CD4-positive, CD25-positive, alpha-beta regulatory T cell (primary cell): ENCODE data around the gene SLC7A4. TPM values are rescaled to one million over a fixed set of nuclear protein-coding genes. Genes with fewer than 3 reads are reported as not detected.
"Not testable (repeated sequence)": the region's sequence is repeated elsewhere in the genome, so short reads cannot be mapped to it uniquely, and the experiment has no call there.

Source experiments
- ATAC-seq, 2 donors: fragments of 150-1000 bp; cut with Tn5 transposase; one replicate each; pipeline ENCODE4 v1.10.0; 2021; ENCODE audit warnings: low read depth in 2 of 2, moderate number of reproducible peaks in 2 of 2, moderate library complexity in 1 of 2
- DNase-seq, 3 donors: peaks; one replicate each; pipeline versions ENCODE4 v3.0.0 to v3.0.0-alpha.2; 2012 to 2022; ENCODE audit warnings: mixed read lengths in 1 of 3
- H3K27ac ChIP-seq: one replicate; pipeline ENCODE4 v1.7.0; 2013; ENCODE audit warnings: mild to moderate bottlenecking, low read length; ENCODE audit not compliant: insufficient read depth, poor library complexity, severe bottlenecking
- H3K27me3 ChIP-seq: one replicate; pipeline ENCODE4 v1.7.0; 2013; ENCODE audit warnings: low read length; ENCODE audit not compliant: control insufficient read depth, insufficient read depth
- H3K36me3 ChIP-seq: one replicate; pipeline ENCODE4 v1.7.0; 2013; ENCODE audit warnings: mild to moderate bottlenecking, low read length, moderate library complexity; ENCODE audit not compliant: control insufficient read depth, insufficient read depth
- H3K4me1 ChIP-seq: 2 replicates; pipeline ENCODE4 v1.7.0; 2013; ENCODE audit warnings: mild to moderate bottlenecking, low read length; ENCODE audit not compliant: insufficient read depth, control insufficient read depth, poor library complexity, severe bottlenecking
- H3K4me3 ChIP-seq: one replicate; pipeline ENCODE4 v1.7.0; 2013; ENCODE audit warnings: low read depth, mild to moderate bottlenecking, low read length, moderate library complexity
- H3K9me3 ChIP-seq, 2 experiments: 1 replicate in 1 of 2; 2 replicates in 1 of 2; pipeline ENCODE4 v1.7.0; 2013; ENCODE audit warnings: low read length in 2 of 2, mild to moderate bottlenecking in 1 of 2, moderate library complexity in 1 of 2; ENCODE audit not compliant: control insufficient read depth in 2 of 2
- H3K27ac Mint-ChIP-seq, 3 donors: one replicate each; pipeline ENCODE4 v1.8.0; 2020 to 2022; ENCODE audit warnings: mild to moderate bottlenecking in 3 of 3, mixed read lengths in 3 of 3, moderate library complexity in 2 of 3
- H3K27me3 Mint-ChIP-seq: one replicate; pipeline ENCODE4 v1.8.0; 2022; ENCODE audit warnings: mild to moderate bottlenecking, mixed read lengths
- H3K36me3 Mint-ChIP-seq: one replicate; pipeline ENCODE4 v1.8.0; 2020; ENCODE audit warnings: mixed read lengths
- H3K4me1 Mint-ChIP-seq, 4 donors: one replicate each; pipeline ENCODE4 v1.8.0; 2020 to 2022; ENCODE audit warnings: mixed read lengths in 4 of 4, mild to moderate bottlenecking in 1 of 4
- H3K4me3 Mint-ChIP-seq, 4 donors: one replicate each; pipeline ENCODE4 v1.8.0; 2020 to 2022; ENCODE audit warnings: mild to moderate bottlenecking in 4 of 4, mixed read lengths in 4 of 4, moderate library complexity in 3 of 4
- H3K9me3 Mint-ChIP-seq, 7 donors: one replicate each; pipeline ENCODE4 v1.8.0; 2020 to 2022; ENCODE audit warnings: mixed read lengths in 7 of 7, mild to moderate bottlenecking in 3 of 7, moderate library complexity in 2 of 7
- polyA plus RNA-seq, 4 donors: library from polyadenylated mRNA; unstranded; fragments of 300-500 nt; fragmentation: Illumina TruSeq; gene quantifications; one replicate each; pipeline ENCODE4 v1.2.3, GENCODE V29; 2021
- total RNA-seq: library from RNA; stranded (reverse); gene quantifications from one replicate; pipeline ENCODE4 v1.2.3, GENCODE V29; 2022

SLC7A4 gene
- total and polyA plus RNA-seq, 5 donors from 2014 or later, result 0.09 TPM; not detected in 4

- no peak overlapping the region for H3K27ac Mint-ChIP-seq
Measured at GRCh38 chr22:21009638-21010425, 22.5 kb downstream of the SLC7A4 start.

GRCh38 chr22:21009208-21009607 lies 23.2 kb downstream of the SLC7A4 start:
- not testable (repeated sequence) for H3K9me3 Mint-ChIP-seq, H3K27ac Mint-ChIP-seq
- H3K4me3 Mint-ChIP-seq, result peak overlapping the region in 2 of 4 donors; percentile 27 to 47

More at GRCh38 chr22:21009638-21010425, 22.5 kb downstream of the SLC7A4 start:
- Histone ChIP-seq H3K27me3 (no peaks in the 10 kb centered on the region), H3K9me3 (no peaks in the 10 kb centered on the region), H3K27ac (no peak overlapping the region), H3K4me3 (no peak overlapping the region), H3K36me3 (no peaks in the 10 kb centered on the region), H3K4me1 (peaks cover 11% of the 10 kb centered on the region)
- peak in 2 of 3 donors; percentile 26 to 38 for DNase-seq
- H3K4me3 Mint-ChIP-seq, result peak overlapping the region in 1 of 4 donors; percentile 27
- no peaks in the 10 kb centered on the region for H3K27me3 Mint-ChIP-seq
- H3K9me3 Mint-ChIP-seq, result no peaks in the 10 kb centered on the region
- H3K4me1 Mint-ChIP-seq, result peaks cover 5 to 19% (median 8%) of the 10 kb centered on the region in 4 donors
- H3K36me3 Mint-ChIP-seq, result no peaks in the 10 kb centered on the region
- no peak for ATAC-seq

GRCh38 chr22:21003782-21004181 lies 28.6 kb downstream of the SLC7A4 start:
- H3K9me3 Mint-ChIP-seq, result no peaks in the 10 kb centered on the region
- DNase-seq (no peak), ATAC-seq (no peak)
- Histone ChIP-seq H3K4me3 (no peak overlapping the region), H3K9me3 (no peaks in the 10 kb centered on the region), H3K27me3 (no peaks in the 10 kb centered on the region), H3K36me3 (peaks cover 11% of the 10 kb centered on the region), H3K4me1 (peaks cover 27% of the 10 kb centered on the region), H3K27ac (peak overlapping the region; percentile 99)
- H3K4me3 Mint-ChIP-seq, result peak overlapping the region in 2 of 4 donors; percentile 94 to 99
- peaks cover 4% of the 10 kb centered on the region for H3K36me3 Mint-ChIP-seq
- H3K4me1 Mint-ChIP-seq, result peaks cover 7 to 51% (median 20%) of the 10 kb centered on the region in 4 donors
- no peaks in the 10 kb centered on the region for H3K27me3 Mint-ChIP-seq
- H3K27ac Mint-ChIP-seq, result peak overlapping the region in 2 of 3 donors; percentile 47 to 63

More at GRCh38 chr22:21009208-21009607, 23.2 kb downstream of the SLC7A4 start:
- peaks cover 3 to 13% (median 5%) of the 10 kb centered on the region in 4 donors for H3K4me1 Mint-ChIP-seq
- H3K36me3 Mint-ChIP-seq, H3K9me3 ChIP-seq, H3K27me3 Mint-ChIP-seq, DNase-seq, H3K36me3 ChIP-seq, H3K4me1 ChIP-seq, H3K27me3 ChIP-seq, H3K4me3 ChIP-seq, H3K27ac ChIP-seq, ATAC-seq: not testable (repeated sequence)

GRCh38 chr22:21001601-21002325 lies 30.6 kb downstream of the SLC7A4 start, which contains the start of gene THAP7:
Gene THAP7 (minus strand): TSS chr22:21002118. CDS start chr22:21001911, 207 bp downstream.
- H3K4me3 ChIP-seq, result peak within 1 kb of the TSS; percentile 84

GRCh38 chr22:21000987-21001600 lies 31.3 kb downstream of the SLC7A4 start:
- Histone ChIP-seq H3K27ac (peak overlapping the region; percentile 99), H3K9me3 (no peaks in the 10 kb centered on the region), H3K36me3 (peaks cover 17% of the 10 kb centered on the region), H3K4me3 (peak overlapping the region; percentile 74), H3K4me1 (peaks cover 27% of the 10 kb centered on the region), H3K27me3 (no peaks in the 10 kb centered on the region)
- Mint-ChIP-seq H3K9me3 (peaks cover 0 to 1% (median 0%) of the 10 kb centered on the region in 7 donors), H3K27me3 (no peaks in the 10 kb centered on the region), H3K36me3 (peaks cover 4% of the 10 kb centered on the region), H3K4me1 (peaks cover 5 to 53% (median 18%) of the 10 kb centered on the region in 4 donors), H3K27ac (peak overlapping the region; percentile 96 to 99 (median 99)), H3K4me3 (peak overlapping the region; percentile 94 to 99 (median 97))
- DNase-seq (no peak), ATAC-seq (no peak)

More at GRCh38 chr22:21001601-21002325, 30.6 kb downstream of the SLC7A4 start, which contains the start of gene THAP7:
- H3K4me1 ChIP-seq, result peaks cover 27% of the 10 kb centered on the region
- H3K9me3 Mint-ChIP-seq, result no peaks in the 10 kb centered on the region
- H3K4me3 Mint-ChIP-seq, result peak within 1 kb of the TSS; percentile 94 to 99 (median 97)
- H3K4me1 Mint-ChIP-seq, result peaks cover 5 to 53% (median 18%) of the 10 kb centered on the region in 4 donors
- H3K9me3 ChIP-seq, result no peaks in the 10 kb centered on the region
- H3K36me3 ChIP-seq, result peaks cover 15% of the 10 kb centered on the region
- DNase-seq (peak; percentile 96 to 98 (median 98)), ATAC-seq (peak; percentile 92 to 93)
- no peaks in the 10 kb centered on the region for H3K27me3 ChIP-seq
- H3K27ac Mint-ChIP-seq, result peak within 1 kb of the TSS; percentile 96 to 99 (median 99)
- H3K27me3 Mint-ChIP-seq, result no peaks in the 10 kb centered on the region
- H3K27ac ChIP-seq, result peak within 1 kb of the TSS; percentile 99
- peaks cover 4% of the 10 kb centered on the region for H3K36me3 Mint-ChIP-seq

- DNase-seq, result no peak
Measured at GRCh38 chr22:21000207-21000986, 32.0 kb downstream of the SLC7A4 start.

More at GRCh38 chr22:21000207-21000986, 32.0 kb downstream of the SLC7A4 start:
- Histone ChIP-seq H3K27ac (peak overlapping the region; percentile 99), H3K4me3 (peak overlapping the region; percentile 74), H3K36me3 (peaks cover 17% of the 10 kb centered on the region), H3K27me3 (no peaks in the 10 kb centered on the region), H3K4me1 (peaks cover 27% of the 10 kb centered on the region), H3K9me3 (no peaks in the 10 kb centered on the region)
- Mint-ChIP-seq H3K9me3 (peaks cover 0 to 1% (median 0%) of the 10 kb centered on the region in 7 donors), H3K4me3 (peak overlapping the region; percentile 94 to 99 (median 97)), H3K27ac (peak overlapping the region; percentile 96 to 99 (median 99)), H3K4me1 (peaks cover 5 to 53% (median 18%) of the 10 kb centered on the region in 4 donors), H3K36me3 (peaks cover 4% of the 10 kb centered on the region), H3K27me3 (no peaks in the 10 kb centered on the region)
- no peak for ATAC-seq
